ENCODE data around the gene RCVRN.

Gene RCVRN

DNA sequence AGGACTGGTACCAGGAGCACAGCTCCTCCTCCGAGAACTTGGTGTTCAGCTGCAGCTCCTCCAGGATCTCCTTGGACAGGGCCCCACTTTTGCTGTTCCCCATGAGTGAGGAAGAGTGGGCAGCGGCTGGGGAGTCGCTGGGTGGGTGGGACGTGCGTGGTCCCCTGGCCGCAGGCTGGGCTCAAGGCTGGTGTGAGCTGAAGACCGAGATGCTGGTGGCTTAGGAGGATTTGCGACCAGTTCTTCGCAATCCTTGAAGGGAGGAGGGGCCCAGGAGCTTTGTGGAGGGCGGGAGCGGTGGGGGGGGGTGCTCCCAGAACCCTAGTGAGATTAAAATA is at the start of gene RCVRN:
TSS of gene RCVRN (minus strand) at position 194 of the 338 bp plus-strand sequence. CDS start at position 103, 91 bp downstream.
- no peak for DNase-seq

- no peak for DNase-seq
Measured at GRCh38 chr17:9953492-9953891, 48.4 kb upstream of the RCVRN start.

DNA sequence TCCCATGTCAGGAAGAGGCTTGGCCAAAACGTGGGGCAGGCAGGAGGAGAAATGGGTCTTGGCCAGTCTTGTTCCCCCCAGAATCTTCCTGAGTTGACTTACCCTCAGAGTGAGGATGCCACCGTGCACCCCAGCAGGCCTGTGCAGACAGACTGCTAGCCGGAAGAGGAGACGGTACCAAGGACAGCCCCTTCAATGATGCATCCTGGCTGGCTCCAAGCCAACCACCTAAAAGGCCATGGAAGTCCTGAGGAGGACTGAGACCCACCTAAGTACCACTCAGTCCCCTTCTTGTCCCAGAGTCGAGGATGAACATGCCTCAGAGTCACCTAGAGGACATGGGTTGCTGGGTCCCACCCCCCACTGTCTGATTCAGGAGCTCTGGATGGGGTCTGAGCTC is 46.7 kb upstream of the RCVRN start:
- no peak for DNase-seq

DNA sequence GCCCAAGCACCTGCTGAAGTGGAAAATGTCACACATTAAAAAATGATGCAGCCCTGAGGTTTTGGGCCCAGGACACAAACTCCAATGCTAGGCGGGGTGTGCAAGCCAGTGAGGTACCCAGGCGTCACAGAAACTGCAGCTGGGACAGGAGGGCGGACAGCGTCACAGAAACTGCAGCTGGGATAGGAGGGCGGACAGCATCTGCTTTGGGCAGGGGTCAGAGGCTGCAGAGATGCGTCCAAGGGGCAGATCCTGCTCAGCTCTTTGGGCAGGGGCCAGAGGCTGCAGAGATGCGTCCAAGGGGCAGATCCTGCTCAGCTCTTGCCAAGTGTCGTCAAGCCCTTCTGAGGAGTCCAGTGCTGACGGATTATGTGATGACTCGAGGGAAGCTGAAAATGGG is 43.9 kb upstream of the RCVRN start:
- DNase-seq, result no peak

- no peak for DNase-seq
Measured at GRCh38 chr17:9944704-9945103, 39.6 kb upstream of the RCVRN start.

DNA sequence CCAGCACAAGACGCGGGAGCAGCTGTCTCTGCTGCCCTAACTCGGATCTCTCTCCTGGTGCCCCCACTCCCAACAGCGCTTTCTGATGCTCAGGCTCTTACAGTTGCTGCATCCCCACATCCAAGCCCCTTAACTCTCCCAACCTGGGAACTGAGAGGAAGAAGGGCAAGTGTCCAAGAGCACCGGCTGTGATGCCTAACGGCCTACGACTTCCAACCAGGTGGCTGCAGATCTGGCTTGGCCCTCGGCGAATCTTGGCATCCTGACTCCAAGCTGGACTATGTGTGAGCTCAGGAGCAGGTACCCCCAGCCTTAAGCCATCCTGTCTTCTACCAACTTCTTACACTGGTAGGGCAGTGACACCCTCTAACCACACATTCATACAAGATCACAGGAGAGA is 38.3 kb upstream of the RCVRN start:
- DNase-seq, result no peak

DNA sequence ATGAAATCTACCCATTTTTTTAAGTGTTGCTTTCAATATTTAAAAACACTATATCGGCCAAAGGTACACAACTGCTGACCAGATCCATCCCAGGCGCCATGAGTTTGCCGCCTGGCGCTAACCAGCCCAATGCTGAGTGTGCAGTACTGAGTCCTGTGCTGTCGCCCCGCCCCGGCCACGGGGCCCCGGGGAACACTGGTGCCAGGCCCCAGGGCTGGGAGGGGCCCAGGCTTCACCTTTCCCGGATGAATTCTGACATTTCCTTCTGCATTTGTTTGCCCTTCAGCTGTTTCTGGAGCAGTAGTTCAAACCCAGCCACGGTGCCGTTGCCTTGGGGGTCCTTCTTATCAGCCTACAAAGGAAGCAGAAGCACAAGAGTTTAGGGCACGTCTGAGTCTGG is 37.8 kb upstream of the RCVRN start:
- DNase-seq, result no peak

GRCh38 chr17:9941305-9941704 is 36.2 kb upstream of the RCVRN start:
- DNase-seq, result no peak

DNA sequence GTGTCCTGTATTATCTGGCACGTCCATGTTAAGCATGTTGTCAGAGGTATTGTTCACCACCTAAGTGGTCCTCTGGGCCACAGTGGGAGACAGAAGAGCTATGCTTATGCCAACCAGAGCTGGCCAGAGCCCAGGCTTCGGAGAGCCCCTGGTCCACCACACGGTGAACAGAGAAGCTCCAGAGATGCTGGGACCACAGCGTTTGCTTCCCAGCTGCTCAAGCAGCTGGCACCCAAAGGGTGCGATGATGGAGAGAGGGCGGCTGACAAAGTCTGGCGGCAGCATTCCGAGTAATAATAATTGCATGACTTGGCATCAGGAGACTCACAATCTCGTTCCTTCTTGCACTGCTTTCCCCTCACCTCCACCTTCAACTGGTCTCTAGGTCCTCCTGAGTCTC is 35.8 kb upstream of the RCVRN start:
- no peak for DNase-seq

GRCh38 chr17:9938764-9939163 is 33.7 kb upstream of the RCVRN start:
- DNase-seq, result no peak

- DNase-seq, result no peak
Measured at GRCh38 chr17:9937901-9938300, 32.8 kb upstream of the RCVRN start.

GRCh38 chr17:9937241-9937761 is 32.2 kb upstream of the RCVRN start:
- no peak for DNase-seq

DNA sequence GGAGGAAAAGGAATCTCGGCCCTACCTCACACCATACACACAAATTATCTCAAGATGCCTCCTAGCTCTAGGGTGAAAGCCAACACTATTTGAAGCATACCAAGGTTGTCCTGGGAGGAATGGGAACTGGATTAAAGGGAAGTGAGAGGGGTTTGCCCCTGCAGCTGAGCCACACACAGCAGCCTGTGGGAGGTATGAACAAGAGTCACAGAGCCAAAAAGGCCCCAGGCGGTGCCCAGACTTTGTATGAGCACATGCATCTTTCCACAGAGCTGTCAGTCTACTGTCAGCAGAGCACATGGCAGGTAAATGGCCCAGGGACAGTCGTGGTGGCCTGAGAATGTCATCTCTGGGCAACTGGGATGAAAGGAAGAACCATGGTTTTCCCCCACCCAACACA is 31.0 kb upstream of the RCVRN start:
- DNase-seq, result no peak

DNA sequence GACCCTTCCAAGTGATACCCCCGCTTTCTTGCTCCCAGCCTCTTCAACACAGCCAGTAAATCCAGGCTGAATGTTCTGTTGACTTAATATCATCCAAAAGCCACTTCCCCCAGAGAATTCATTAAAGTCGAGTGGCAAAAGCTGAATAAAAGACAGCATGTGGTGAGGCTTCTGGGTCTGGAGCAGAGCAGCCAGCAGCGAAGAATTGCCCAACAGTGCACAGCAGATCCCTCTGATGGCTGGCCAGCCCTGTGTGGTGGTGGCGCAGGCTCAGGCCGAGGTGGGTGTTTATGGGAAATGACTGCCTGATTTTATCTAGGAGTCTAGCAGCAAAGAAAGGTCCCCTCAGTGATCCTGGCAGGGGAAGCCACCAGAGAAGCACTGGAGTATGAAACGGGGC is 30.3 kb upstream of the RCVRN start:
- DNase-seq, result no peak

GRCh38 chr17:9934331-9934730 is 29.3 kb upstream of the RCVRN start:
- no peak for DNase-seq

DNA sequence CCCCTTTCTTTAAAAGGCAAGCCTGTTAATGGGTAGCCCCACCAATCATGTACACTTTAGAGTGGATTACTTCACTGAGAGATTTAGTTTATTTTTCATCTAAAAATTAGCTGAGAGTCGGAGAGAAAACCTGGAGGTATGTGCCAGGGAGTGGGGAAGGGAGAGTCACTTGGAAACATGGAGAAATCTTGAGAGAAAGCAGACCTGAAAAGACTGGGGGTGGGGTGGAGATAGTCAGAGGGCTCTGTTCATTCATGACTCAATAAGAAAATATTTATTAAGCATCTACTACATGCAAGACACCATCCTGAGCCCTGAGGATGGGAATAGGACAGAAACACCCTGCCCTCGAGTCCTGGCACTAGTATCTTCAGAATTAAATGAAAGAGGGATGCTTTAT is 27.4 kb upstream of the RCVRN start:
- no peak for DNase-seq

DNA sequence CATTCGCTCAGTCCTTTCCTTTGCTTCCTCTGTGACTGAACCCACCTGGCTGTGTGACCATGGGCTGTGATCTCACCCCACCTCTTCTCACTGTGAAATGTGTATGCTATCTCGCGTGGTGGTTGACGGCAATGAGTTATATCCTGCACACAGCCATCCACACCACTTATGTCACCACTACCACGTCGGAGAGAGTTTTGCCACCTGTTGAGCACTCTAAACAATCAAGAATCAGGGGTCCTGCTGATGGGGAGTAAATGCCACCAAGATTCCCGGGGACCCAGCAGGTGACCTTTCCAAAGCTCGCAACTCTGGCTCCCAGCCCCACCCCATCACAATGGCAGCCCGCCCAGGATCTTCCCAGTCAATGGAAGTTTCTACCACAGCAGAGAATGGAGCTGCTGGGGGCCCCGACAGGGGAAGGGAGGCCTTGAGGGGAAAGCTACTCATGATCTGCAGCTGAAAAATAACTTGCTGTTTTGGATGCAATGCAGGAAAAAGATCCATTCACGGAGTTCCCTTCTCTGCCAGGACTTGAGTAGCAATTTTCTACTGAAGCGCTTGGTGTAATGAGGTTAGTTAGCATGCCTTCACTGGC is 26.2 kb upstream of the RCVRN start:
- DNase-seq, result no peak

DNA sequence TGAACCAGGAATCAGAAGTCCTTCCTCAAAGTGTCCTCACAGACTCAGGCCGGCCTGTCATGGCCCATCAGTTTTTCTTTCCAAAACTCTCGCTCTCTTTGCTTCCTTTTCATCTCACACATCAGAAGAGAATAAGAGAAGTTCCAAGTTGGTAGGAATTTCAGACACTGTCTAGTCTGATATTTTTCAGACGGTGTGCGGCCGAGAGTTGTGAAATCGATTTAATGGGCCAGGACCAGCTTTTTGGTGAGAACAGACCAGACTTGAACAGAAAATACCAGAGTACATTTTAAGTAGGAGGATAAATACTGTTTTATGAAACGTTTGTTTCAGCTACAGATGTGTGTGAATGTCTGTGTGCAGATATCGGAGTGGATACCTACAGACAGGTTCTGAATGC is 24.8 kb upstream of the RCVRN start:
- no peak for DNase-seq

DNA sequence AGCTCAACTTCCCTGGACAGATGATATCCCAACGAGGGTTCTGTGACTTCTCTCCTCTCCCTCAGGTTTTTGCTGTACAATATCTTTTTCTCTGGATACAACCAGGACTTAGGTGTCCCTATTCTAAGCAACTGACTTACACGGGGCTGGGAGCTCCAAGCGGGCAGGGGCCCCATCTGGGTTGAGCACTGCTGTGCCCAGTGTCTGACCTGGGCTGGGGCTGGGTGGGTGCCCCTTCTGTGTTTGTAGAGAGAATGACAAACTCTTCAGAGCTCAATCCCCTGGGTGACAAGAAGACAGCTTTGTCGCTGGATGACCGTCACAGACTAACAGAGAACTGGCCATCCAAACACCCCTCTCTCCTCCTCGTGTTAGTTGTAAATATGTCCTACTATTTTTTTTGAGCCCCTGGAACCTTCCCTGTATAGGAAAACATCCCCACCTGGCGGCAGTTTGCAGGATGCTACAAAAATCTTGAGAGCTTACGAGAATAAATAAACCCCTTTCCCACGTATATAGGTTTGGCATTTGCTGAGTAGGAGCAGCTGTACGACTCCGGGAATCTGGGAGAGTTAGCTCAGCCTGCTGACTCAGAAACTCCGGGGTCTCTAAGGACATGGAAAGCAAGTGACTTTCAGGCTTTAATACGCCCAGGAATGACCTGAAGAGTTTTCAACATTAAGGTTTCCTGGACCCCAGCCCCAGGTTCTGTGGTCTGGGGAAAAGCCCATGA is 23.7 kb upstream of the RCVRN start:
- no peak for DNase-seq

GRCh38 chr17:9926150-9926804 is 21.2 kb upstream of the RCVRN start:
- no peak for DNase-seq

- DNase-seq, result no peak
Measured at GRCh38 chr17:9925457-9925856, 20.4 kb upstream of the RCVRN start.

GRCh38 chr17:9924735-9925191 is 19.7 kb upstream of the RCVRN start:
- peak; percentile 64 for DNase-seq

DNA sequence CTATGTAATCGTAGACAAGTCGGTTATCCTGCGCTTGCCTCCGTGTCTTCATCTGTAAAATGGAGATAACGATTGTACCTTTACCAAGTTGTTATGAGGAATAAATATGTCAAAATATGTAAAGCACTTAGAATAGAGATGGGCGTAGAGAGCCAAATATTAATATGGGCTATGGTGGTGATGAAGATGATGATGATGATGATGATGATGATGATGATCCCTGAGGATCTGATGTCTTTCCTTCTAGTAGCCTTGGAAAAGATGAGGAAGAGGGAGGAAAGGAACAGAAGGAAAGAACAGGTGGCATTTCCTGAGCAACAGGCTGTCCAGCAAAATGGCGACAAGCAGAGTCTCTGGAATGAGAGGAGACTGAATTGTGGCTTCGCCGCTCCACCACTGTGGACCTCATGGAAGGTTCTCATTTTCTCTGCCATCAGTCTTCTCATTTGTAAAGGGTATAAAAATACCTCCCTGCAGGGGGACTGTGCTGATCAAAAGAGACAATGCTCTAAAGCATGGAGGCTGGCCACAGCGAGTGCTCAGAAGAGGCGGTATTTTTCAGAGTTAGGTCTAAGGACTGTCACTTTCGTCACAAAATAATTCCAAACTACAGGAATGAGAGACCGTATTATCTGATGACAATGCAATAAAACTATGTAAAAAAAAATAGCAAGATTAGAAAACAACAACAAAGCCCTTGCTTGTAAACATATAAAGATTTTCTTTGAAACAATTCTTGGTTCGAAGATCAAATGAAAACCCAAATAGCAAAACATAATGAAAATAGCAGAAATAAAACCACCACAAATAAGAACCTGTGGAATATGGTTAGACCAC is 17.2 kb upstream of the RCVRN start:
- DNase-seq, result no peak
